ENCODE results near the gene C19orf47.

The C19orf47 gene

GRCh38 chr19:40284501-40285352 lies 63.5 kb downstream of the C19orf47 start, which contains the start of gene AKT2:
Gene AKT2, minus strand, starts transcription at chr19:40285345. Its CDS starts 20,078 bp downstream, at chr19:40265267.
- H3K4me1 ChIP-seq (ENCODE audit: control insufficient read depth, insufficient read depth, low read length) = peaks cover 44% of the 10 kb centered on the region
- peak within 1 kb of the TSS; percentile 90 for H3K9ac ChIP-seq (ENCODE audit: low read depth, low read length)

GRCh38 chr19:40284251-40284500 lies 64.0 kb downstream of the C19orf47 start:
- Histone ChIP-seq H3K36me3 (ENCODE audit: insufficient read depth, low read length) (peaks cover 6% of the 10 kb centered on the region), H3K27me3 (ENCODE audit: control insufficient read depth, insufficient read depth, low read length) (no peaks in the 10 kb centered on the region), H3K9me3 (replicated peaks; ENCODE audit: low read length) (no peaks in the 10 kb centered on the region), H3K4me3 (ENCODE audit: low read length) (peak overlapping the region; percentile 86), H3K4me2 (ENCODE audit: low read length) (peak overlapping the region; percentile 92), H3K9ac (ENCODE audit: low read depth, low read length) (peak overlapping the region; percentile 90), H3K4me1 (ENCODE audit: control insufficient read depth, insufficient read depth, low read length) (peaks cover 50% of the 10 kb centered on the region)

More at GRCh38 chr19:40284501-40285352, 63.5 kb downstream of the C19orf47 start, which contains the start of gene AKT2:
- Histone ChIP-seq H3K4me2 (ENCODE audit: low read length) (peak within 1 kb of the TSS; percentile 92), H3K4me3 (ENCODE audit: low read length) (peak within 1 kb of the TSS; percentile 86), H3K27me3 (ENCODE audit: control insufficient read depth, insufficient read depth, low read length) (no peaks in the 10 kb centered on the region), H3K9me3 (replicated peaks; ENCODE audit: low read length) (no peaks in the 10 kb centered on the region), H3K36me3 (ENCODE audit: insufficient read depth, low read length) (peaks cover 6% of the 10 kb centered on the region)

GRCh38 chr19:40283414-40284250 lies 64.6 kb downstream of the C19orf47 start:
- Histone ChIP-seq H3K4me1 (ENCODE audit: control insufficient read depth, insufficient read depth, low read length) (peaks cover 55% of the 10 kb centered on the region), H3K4me2 (ENCODE audit: low read length) (peak overlapping the region; percentile 92), H3K27me3 (ENCODE audit: control insufficient read depth, insufficient read depth, low read length) (no peaks in the 10 kb centered on the region), H3K36me3 (ENCODE audit: insufficient read depth, low read length) (peaks cover 6% of the 10 kb centered on the region), H3K9me3 (replicated peaks; ENCODE audit: low read length) (no peaks in the 10 kb centered on the region), H3K9ac (ENCODE audit: low read depth, low read length) (peak overlapping the region; percentile 90), H3K4me3 (ENCODE audit: low read length) (peak overlapping the region; percentile 86)

- H3K4me1 ChIP-seq (ENCODE audit: control insufficient read depth, insufficient read depth, low read length) = peaks cover 61% of the 10 kb centered on the region
Measured at GRCh38 chr19:40282920-40283319, 65.3 kb downstream of the C19orf47 start.

GRCh38 chr19:40282209-40282580 lies 66.0 kb downstream of the C19orf47 start:
- Histone ChIP-seq H3K4me3 (ENCODE audit: low read length) (no peak overlapping the region), H3K4me1 (ENCODE audit: control insufficient read depth, insufficient read depth, low read length) (peaks cover 61% of the 10 kb centered on the region), H3K9me3 (replicated peaks; ENCODE audit: low read length) (no peaks in the 10 kb centered on the region), H3K36me3 (ENCODE audit: insufficient read depth, low read length) (peaks cover 6% of the 10 kb centered on the region), H3K27me3 (ENCODE audit: control insufficient read depth, insufficient read depth, low read length) (no peaks in the 10 kb centered on the region), H3K4me2 (ENCODE audit: low read length) (no peak overlapping the region), H3K9ac (ENCODE audit: low read depth, low read length) (no peak overlapping the region)

More at GRCh38 chr19:40282920-40283319, 65.3 kb downstream of the C19orf47 start:
- Histone ChIP-seq H3K9ac (ENCODE audit: low read depth, low read length) (peak overlapping the region; percentile 90), H3K9me3 (replicated peaks; ENCODE audit: low read length) (no peaks in the 10 kb centered on the region), H3K4me2 (ENCODE audit: low read length) (peak overlapping the region; percentile 92), H3K4me3 (ENCODE audit: low read length) (peak overlapping the region; percentile 86), H3K27me3 (ENCODE audit: control insufficient read depth, insufficient read depth, low read length) (no peaks in the 10 kb centered on the region), H3K36me3 (ENCODE audit: insufficient read depth, low read length) (peaks cover 6% of the 10 kb centered on the region)

- Histone ChIP-seq H3K36me3 (ENCODE audit: insufficient read depth, low read length) (peaks cover 6% of the 10 kb centered on the region), H3K4me2 (ENCODE audit: low read length) (no peak overlapping the region), H3K9me3 (replicated peaks; ENCODE audit: low read length) (no peaks in the 10 kb centered on the region), H3K4me3 (ENCODE audit: low read length) (no peak overlapping the region), H3K27me3 (ENCODE audit: control insufficient read depth, insufficient read depth, low read length) (no peaks in the 10 kb centered on the region), H3K9ac (ENCODE audit: low read depth, low read length) (no peak overlapping the region), H3K4me1 (ENCODE audit: control insufficient read depth, insufficient read depth, low read length) (peaks cover 58% of the 10 kb centered on the region)
Measured at GRCh38 chr19:40281381-40282208, 66.6 kb downstream of the C19orf47 start.

GRCh38 chr19:40280608-40281221 lies 67.5 kb downstream of the C19orf47 start:
- Histone ChIP-seq H3K4me3 (ENCODE audit: low read length) (no peak overlapping the region), H3K27me3 (ENCODE audit: control insufficient read depth, insufficient read depth, low read length) (no peaks in the 10 kb centered on the region), H3K9me3 (replicated peaks; ENCODE audit: low read length) (no peaks in the 10 kb centered on the region), H3K36me3 (ENCODE audit: insufficient read depth, low read length) (peaks cover 6% of the 10 kb centered on the region), H3K4me1 (ENCODE audit: control insufficient read depth, insufficient read depth, low read length) (peaks cover 49% of the 10 kb centered on the region), H3K9ac (ENCODE audit: low read depth, low read length) (no peak overlapping the region), H3K4me2 (ENCODE audit: low read length) (no peak overlapping the region)

GRCh38 chr19:40279761-40280607 lies 68.2 kb downstream of the C19orf47 start:
- Histone ChIP-seq H3K4me1 (ENCODE audit: control insufficient read depth, insufficient read depth, low read length) (peaks cover 47% of the 10 kb centered on the region), H3K27me3 (ENCODE audit: control insufficient read depth, insufficient read depth, low read length) (no peaks in the 10 kb centered on the region), H3K4me3 (ENCODE audit: low read length) (no peak overlapping the region), H3K36me3 (ENCODE audit: insufficient read depth, low read length) (peaks cover 6% of the 10 kb centered on the region), H3K9me3 (replicated peaks; ENCODE audit: low read length) (no peaks in the 10 kb centered on the region), H3K9ac (ENCODE audit: low read depth, low read length) (peak overlapping the region; percentile 25), H3K4me2 (ENCODE audit: low read length) (no peak overlapping the region)

- H3K9me3 ChIP-seq (replicated peaks; ENCODE audit: low read length) = no peaks in the 10 kb centered on the region
- H3K4me1 ChIP-seq (ENCODE audit: control insufficient read depth, insufficient read depth, low read length) = peaks cover 46% of the 10 kb centered on the region
- no peak overlapping the region for H3K4me3 ChIP-seq (ENCODE audit: low read length)
- peak overlapping the region; percentile 44 for H3K9ac ChIP-seq (ENCODE audit: low read depth, low read length)
- H3K27me3 ChIP-seq (ENCODE audit: control insufficient read depth, insufficient read depth, low read length) = no peaks in the 10 kb centered on the region
- peaks cover 6% of the 10 kb centered on the region for H3K36me3 ChIP-seq (ENCODE audit: insufficient read depth, low read length)
- H3K4me2 ChIP-seq (ENCODE audit: low read length) = peak overlapping the region; percentile 49
Measured at GRCh38 chr19:40279120-40279551, 69.1 kb downstream of the C19orf47 start.

- H3K9me3 ChIP-seq (replicated peaks; ENCODE audit: low read length) = no peaks in the 10 kb centered on the region
- peaks cover 40% of the 10 kb centered on the region for H3K4me1 ChIP-seq (ENCODE audit: control insufficient read depth, insufficient read depth, low read length)
- H3K27me3 ChIP-seq (ENCODE audit: control insufficient read depth, insufficient read depth, low read length) = no peaks in the 10 kb centered on the region
- peaks cover 6% of the 10 kb centered on the region for H3K36me3 ChIP-seq (ENCODE audit: insufficient read depth, low read length)
- H3K4me2 ChIP-seq (ENCODE audit: low read length) = peak overlapping the region; percentile 49
- no peak overlapping the region for H3K4me3 ChIP-seq (ENCODE audit: low read length)
- H3K9ac ChIP-seq (ENCODE audit: low read depth, low read length) = peak overlapping the region; percentile 44
Measured at GRCh38 chr19:40278361-40279035, 69.7 kb downstream of the C19orf47 start.
